HL-60/S4 treated with phorbol 12-myristate 13-acetate at 8.2 ng/mL for 4 days and 3 days (cell line): ENCODE results near the gene MOGAT3.

Experiments
- in situ Hi-C: fragments of 300-500 bp; cut with MboI; formaldehyde crosslinking; loops from 2 replicates; pipeline ENCODE4 v1.15.0; 2022; ENCODE audit warnings: low sequenced_read_pairs

MOGAT3 gene

GRCh38 chr7:101234636-101235035 lies 33.8 kb upstream of the MOGAT3 start:
- in situ Hi-C loops: no loop called here

GRCh38 chr7:101233907-101234547 lies 33.2 kb upstream of the MOGAT3 start:
- in situ Hi-C loops: no loop called here

GRCh38 chr7:101232141-101232850 lies 31.5 kb upstream of the MOGAT3 start:
- in situ Hi-C loops: no loop called here

- in situ Hi-C loops: no loop called here
Observed at GRCh38 chr7:101231644-101232043, 30.8 kb upstream of the MOGAT3 start.

- in situ Hi-C loops: no loop called here
Observed at GRCh38 chr7:101226721-101227120, 25.9 kb upstream of the MOGAT3 start.

GRCh38 chr7:101225650-101226049 lies 24.8 kb upstream of the MOGAT3 start:
- in situ Hi-C loops: no loop called here

- in situ Hi-C loops: no loop called here
Observed at GRCh38 chr7:101223528-101223927, 22.7 kb upstream of the MOGAT3 start.

GRCh38 chr7:101222275-101222830 lies 21.5 kb upstream of the MOGAT3 start:
- in situ Hi-C loops: no loop called here

- in situ Hi-C loops: no loop called here
Observed at GRCh38 chr7:101220295-101220694, 19.5 kb upstream of the MOGAT3 start.

- in situ Hi-C loops: no loop called here
Observed at GRCh38 chr7:101218236-101219125, 17.6 kb upstream of the MOGAT3 start.

GRCh38 chr7:101217388-101218235 lies 16.8 kb upstream of the MOGAT3 start, which contains the start of the genes PLOD3 and ZNHIT1:
TSS of gene PLOD3 (minus strand) at chr7:101217581. CDS start at chr7:101217274, 307 bp downstream.
TSS of gene ZNHIT1 (plus strand) at chr7:101218165. CDS start at chr7:101218196, 31 bp downstream.
- in situ Hi-C loops: no loop called here

GRCh38 chr7:101216860-101217387 lies 16.1 kb upstream of the MOGAT3 start:
- in situ Hi-C loops: no loop called here

- in situ Hi-C loops: no loop called here
Observed at GRCh38 chr7:101216001-101216859, 15.4 kb upstream of the MOGAT3 start.

- in situ Hi-C loops: no loop called here
Observed at GRCh38 chr7:101212014-101212413, 11.2 kb upstream of the MOGAT3 start.

- in situ Hi-C loops: no loop called here
Observed at GRCh38 chr7:101211501-101211900, 10.7 kb upstream of the MOGAT3 start.

GRCh38 chr7:101210143-101210542 lies 9.3 kb upstream of the MOGAT3 start:
- in situ Hi-C loops: no loop called here

GRCh38 chr7:101208794-101209193 lies 8.0 kb upstream of the MOGAT3 start:
- in situ Hi-C loops: no loop called here

GRCh38 chr7:101207459-101207858 lies 6.6 kb upstream of the MOGAT3 start:
- in situ Hi-C loops: no loop called here

GRCh38 chr7:101206665-101207042 lies 5.8 kb upstream of the MOGAT3 start:
- in situ Hi-C loops: no loop called here
